ENCODE results near the gene TTC36. TPM values are rescaled to one million over a fixed set of nuclear protein-coding genes. Genes with fewer than 3 reads are reported as not detected.
"Not testable (repeated sequence)": the region's sequence is repeated elsewhere in the genome, so short reads cannot be mapped to it uniquely, and the experiment has no call there.

Gene TTC36, protein sequence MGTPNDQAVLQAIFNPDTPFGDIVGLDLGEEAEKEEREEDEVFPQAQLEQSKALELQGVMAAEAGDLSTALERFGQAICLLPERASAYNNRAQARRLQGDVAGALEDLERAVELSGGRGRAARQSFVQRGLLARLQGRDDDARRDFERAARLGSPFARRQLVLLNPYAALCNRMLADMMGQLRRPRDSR
- 10 to 100 TPM in 1 of 3 donors, 1 to 10 TPM in 2; 1.0 to 12.6 (median 2.8) TPM for polyA plus RNA-seq

DNA sequence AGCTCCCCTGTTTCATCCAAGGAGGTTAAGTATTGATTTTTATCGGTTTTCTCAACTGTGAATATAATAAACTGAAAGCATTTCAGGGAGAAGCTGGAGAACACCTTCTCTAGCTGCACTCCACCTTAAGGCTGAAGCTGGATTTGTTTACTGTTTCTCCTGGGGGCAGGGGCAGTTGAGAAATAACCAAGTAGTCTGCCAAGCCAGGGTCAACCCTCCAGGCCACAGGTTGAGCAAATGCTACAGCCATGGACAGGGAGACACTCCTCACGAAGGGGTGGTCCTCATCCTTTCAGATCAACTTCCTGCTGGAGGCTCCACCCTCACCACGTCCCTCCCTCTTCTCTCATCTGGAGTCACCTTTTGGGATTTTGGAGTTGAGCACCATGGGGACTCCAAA is at the start of gene TTC36:
TSS of gene TTC36 (plus strand) at position 366 of the 400 bp plus-strand sequence. CDS start at position 387, 21 bp downstream.
- 48 to 53% (median 53%) methylated on average over 3 of the region's 3 CpGs for WGBS, 3 donors
- H3K27ac ChIP-seq (ENCODE audit: low read depth, low read length), result no peak within 1 kb of the TSS

DNA sequence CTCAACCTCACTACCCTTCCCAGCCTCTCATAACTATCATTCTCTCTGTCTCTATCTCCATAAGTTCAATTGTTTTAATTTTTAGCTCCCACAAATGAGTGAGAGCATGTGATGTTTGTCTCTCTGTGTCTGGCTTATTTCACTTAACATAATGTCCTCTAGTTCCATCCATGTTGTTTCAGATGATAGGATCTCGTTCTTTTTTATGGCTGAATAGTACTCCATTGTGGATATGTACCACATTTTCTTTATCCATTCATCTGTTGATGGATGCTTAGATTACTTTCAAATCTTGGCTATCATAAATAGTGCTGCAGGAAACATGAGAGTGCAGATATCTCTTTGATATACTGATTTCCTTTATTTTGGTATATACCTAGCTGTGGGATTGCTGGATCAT is 46.0 kb upstream of the TTC36 start:
- H3K27ac ChIP-seq (ENCODE audit: low read depth, low read length), result not testable (repeated sequence)
- WGBS, 3 donors, result 98 to 100% (median 99%) methylated on average over 1 of the region's 1 CpG

DNA sequence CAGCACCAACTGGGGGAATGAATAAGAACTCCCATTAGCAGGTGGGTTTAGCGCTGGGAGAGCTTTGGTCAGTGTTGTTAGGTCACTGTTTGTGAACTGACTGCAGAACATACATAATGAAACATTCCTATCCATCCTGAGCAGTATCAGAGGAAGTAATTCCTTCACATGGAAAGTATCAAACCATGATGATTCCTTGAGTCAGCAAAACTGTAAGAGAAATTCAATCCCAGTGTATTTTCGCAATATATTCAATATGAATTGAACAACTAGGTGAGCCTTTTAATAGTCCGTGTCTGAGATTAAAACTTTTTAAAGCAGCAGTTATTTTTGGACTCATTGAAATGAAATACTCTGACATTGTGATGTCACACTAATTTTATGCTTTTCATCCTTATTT is 42.9 kb upstream of the TTC36 start:
- WGBS, 3 donors, result 93 to 96% (median 94%) methylated on average over 3 of the region's 3 CpGs
- no peak overlapping the region for H3K27ac ChIP-seq (ENCODE audit: low read depth, low read length)

DNA sequence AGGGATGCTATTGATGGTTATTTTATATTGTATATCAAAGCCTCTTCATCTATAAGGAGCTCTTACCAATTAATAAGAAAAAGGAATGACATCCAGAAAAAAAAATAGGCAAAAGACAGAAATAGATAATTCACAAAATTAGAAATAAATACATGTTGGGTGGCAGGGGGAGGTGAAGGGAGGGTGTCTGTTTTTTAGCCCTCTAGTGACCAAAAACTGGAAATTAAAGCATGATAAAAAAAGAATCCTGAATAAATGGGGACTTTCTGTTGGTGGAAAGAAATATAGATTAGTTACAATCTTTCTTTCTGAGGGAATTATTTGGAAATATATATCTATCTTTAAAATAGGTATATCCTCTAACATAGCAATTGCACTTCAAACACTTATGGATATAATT is 42.0 kb upstream of the TTC36 start:
- no peak overlapping the region for H3K27ac ChIP-seq (ENCODE audit: low read depth, low read length)

DNA sequence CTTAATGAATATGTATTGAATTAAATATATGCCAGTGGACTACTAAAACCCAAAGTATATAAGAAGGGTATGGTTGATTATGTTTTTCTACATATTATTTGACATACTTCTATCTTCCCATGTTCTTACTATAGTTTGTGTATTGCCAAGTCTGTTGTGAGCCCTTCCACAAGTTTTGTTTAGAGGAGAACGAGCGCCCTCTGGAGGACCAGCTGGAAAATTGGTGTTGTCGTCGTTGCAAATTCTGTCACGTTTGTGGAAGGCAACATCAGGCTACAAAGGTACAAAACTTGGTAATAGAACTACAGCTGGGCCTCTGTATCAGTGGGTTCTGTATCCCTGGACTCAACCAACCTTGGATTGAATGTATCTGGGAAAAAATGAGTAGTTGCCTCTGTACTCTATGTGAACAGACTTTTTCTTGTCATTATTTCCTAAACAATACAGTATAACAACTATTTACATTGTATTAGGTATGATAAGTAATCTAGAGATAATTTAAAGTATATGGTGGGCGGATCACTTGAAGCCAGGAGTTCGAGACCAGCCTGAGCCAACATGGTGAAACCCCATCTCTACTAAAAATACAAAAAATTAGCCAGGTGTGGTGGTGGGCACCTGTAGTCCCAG is 38.7 kb upstream of the TTC36 start:
- H3K27ac ChIP-seq (ENCODE audit: low read depth, low read length), result no peak overlapping the region

DNA sequence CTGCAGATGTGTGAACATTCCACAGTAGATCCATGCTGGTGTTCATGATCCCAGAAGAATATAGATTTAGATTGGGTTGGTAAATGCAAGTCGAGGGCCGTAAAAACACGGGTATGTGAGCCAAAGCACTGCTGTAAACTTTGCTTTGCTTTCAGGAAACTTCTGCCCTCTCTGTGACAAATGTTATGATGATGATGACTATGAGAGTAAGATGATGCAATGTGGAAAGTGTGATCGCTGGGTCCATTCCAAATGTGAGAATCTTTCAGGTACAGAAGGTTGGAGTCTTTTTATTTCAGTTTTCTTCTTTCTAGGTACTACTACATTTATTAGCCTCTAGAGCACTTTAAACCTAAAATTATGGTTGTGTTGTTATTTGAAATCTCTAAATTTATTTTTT is 36.2 kb upstream of the TTC36 start:
- no peak overlapping the region for H3K27ac ChIP-seq (ENCODE audit: low read depth, low read length)
- WGBS, 3 donors, result 84 to 91% (median 84%) methylated on average over 4 of the region's 4 CpGs

More for the DNA sequence above, 38.7 kb upstream of the TTC36 start:
- WGBS, 3 donors, result 23 to 29% (median 28%) methylated on average over 7 of the region's 7 CpGs

DNA sequence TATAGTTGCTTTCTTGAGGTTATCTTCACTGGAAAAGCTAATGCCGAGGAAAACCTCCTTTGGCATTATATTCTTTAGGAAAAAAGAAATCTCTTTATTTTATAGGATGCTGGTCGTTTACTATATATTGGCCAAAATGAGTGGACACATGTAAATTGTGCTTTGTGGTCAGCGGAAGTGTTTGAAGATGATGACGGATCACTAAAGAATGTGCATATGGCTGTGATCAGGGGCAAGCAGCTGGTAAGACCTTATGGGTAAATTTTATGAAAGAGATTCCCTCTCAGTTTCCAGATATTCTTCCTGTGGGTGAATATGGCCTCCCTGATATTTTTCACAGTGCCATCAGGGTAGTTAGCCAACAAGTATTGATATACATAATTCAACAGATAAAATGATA is 29.4 kb upstream of the TTC36 start:
- 89 to 95% (median 90%) methylated on average over 4 of the region's 4 CpGs for WGBS, 3 donors

DNA sequence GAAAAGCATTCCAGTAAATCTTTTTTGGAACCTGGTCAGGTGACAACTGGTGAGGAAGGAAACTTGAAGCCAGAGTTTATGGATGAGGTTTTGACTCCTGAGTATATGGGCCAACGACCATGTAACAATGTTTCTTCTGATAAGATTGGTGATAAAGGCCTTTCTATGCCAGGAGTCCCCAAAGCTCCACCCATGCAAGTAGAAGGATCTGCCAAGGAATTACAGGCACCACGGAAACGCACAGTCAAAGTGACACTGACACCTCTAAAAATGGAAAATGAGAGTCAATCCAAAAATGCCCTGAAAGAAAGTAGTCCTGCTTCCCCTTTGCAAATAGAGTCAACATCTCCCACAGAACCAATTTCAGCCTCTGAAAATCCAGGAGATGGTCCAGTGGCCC is 24.1 kb upstream of the TTC36 start:
- H3K27ac ChIP-seq (ENCODE audit: low read depth, low read length), result no peak overlapping the region
- WGBS, 3 donors, result 47 to 72% (median 69%) methylated on average over 3 of the region's 3 CpGs

More for the DNA sequence above, 29.4 kb upstream of the TTC36 start:
- no peak overlapping the region for H3K27ac ChIP-seq (ENCODE audit: low read depth, low read length)

DNA sequence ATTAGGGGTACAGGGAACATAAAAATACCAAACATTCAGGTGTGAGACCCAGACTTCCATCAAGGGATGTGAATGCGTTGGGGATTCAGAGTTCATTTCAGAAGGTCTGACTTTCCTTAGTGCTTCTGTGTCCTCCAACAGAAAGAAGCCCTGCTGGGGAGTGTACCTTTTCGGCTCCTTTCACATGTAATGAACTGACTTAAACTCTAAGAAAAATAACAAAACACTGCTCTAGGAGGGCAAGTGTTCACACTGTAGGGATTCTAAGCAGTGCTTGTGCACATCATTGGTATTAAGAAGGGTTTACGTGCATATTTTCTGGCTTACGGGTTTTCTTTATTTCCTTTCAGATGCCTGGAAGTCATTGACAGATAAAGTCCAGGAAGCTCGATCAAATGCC is 15.7 kb upstream of the TTC36 start:
- 88 to 93% (median 88%) methylated on average over 5 of the region's 5 CpGs for WGBS, 3 donors
- no peak overlapping the region for H3K27ac ChIP-seq (ENCODE audit: low read depth, low read length)

DNA sequence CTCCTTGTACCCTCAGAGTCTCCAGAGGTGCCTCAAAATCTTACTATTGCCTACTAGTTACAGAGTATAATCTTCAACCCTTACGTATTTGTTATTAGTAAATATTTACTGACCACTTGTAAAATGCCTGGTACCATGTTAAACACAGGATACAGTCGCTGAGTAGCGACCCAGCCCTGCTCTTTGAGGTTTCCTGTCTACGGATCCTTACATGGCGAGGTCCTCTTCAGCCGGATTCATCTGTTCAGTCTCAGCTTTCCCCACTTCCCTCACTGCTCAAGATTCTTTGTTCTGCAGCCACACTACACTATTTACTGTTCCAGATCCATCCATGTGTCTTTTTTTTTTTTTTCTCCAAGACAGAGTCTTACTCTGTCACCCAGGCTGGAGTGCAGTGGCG is 13.2 kb upstream of the TTC36 start:
- H3K27ac ChIP-seq (ENCODE audit: low read depth, low read length), result no peak overlapping the region
- WGBS, 3 donors, result 55 to 81% (median 58%) methylated on average over 7 of the region's 7 CpGs

DNA sequence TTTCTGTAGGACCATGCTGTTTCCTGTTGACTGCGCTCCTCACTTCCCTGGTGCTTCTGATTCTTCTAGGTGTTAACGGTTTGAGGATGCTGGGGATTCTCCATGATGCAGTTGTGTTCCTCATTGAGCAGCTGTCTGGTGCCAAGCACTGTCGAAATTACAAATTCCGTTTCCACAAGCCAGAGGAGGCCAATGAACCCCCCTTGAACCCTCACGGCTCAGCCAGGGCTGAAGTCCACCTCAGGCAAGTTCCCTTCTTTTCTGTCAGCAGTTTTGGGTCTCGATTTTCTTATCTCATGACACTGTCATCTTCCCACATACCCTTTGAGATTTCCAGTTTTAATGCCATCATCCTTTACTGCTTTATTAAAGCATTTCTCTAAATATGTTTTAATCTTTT is 7.7 kb upstream of the TTC36 start:
- WGBS, 3 donors, result 78 to 84% (median 79%) methylated on average over 6 of the region's 6 CpGs

DNA sequence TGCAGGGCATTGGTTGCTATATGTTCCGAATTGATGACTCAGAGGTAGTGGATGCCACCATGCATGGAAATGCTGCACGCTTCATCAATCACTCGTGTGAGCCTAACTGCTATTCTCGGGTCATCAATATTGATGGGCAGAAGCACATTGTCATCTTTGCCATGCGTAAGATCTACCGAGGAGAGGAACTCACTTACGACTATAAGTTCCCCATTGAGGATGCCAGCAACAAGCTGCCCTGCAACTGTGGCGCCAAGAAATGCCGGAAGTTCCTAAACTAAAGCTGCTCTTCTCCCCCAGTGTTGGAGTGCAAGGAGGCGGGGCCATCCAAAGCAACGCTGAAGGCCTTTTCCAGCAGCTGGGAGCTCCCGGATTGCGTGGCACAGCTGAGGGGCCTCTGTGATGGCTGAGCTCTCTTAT is 5.4 kb upstream of the TTC36 start:
- H3K27ac ChIP-seq (ENCODE audit: low read depth, low read length), result no peak overlapping the region
- 62 to 77% (median 62%) methylated on average over 13 of the region's 13 CpGs for WGBS, 3 donors

More for the DNA sequence above, 7.7 kb upstream of the TTC36 start:
- no peak overlapping the region for H3K27ac ChIP-seq (ENCODE audit: low read depth, low read length)

DNA sequence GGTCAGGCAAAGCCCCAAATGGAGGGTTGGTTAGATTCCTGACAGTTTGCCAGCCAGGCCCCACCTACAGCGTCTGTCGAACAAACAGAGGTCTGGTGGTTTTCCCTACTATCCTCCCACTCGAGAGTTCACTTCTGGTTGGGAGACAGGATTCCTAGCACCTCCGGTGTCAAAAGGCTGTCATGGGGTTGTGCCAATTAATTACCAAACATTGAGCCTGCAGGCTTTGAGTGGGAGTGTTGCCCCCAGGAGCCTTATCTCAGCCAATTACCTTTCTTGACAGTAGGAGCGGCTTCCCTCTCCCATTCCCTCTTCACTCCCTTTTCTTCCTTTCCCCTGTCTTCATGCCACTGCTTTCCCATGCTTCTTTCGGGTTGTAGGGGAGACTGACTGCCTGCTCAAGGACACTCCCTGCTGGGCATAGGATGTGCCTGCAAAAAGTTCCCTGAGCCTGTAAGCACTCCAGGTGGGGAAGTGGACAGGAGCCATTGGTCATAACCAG is 4.7 kb upstream of the TTC36 start:
- WGBS, 3 donors, result 41 to 47% (median 45%) methylated on average over 6 of the region's 6 CpGs
- no peak overlapping the region for H3K27ac ChIP-seq (ENCODE audit: low read depth, low read length)

DNA sequence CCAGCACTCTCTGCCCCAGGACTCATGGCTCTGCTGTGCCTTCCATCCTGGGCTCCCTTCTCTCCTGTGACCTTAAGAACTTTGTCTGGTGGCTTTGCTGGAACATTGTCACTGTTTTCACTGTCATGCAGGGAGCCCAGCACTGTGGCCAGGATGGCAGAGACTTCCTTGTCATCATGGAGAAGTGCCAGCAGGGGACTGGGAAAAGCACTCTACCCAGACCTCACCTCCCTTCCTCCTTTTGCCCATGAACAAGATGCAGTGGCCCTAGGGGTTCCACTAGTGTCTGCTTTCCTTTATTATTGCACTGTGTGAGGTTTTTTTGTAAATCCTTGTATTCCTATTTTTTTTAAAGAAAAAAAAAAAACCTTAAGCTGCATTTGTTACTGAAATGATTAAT is 2.9 kb upstream of the TTC36 start:
- H3K27ac ChIP-seq (ENCODE audit: low read depth, low read length), result no peak overlapping the region

DNA sequence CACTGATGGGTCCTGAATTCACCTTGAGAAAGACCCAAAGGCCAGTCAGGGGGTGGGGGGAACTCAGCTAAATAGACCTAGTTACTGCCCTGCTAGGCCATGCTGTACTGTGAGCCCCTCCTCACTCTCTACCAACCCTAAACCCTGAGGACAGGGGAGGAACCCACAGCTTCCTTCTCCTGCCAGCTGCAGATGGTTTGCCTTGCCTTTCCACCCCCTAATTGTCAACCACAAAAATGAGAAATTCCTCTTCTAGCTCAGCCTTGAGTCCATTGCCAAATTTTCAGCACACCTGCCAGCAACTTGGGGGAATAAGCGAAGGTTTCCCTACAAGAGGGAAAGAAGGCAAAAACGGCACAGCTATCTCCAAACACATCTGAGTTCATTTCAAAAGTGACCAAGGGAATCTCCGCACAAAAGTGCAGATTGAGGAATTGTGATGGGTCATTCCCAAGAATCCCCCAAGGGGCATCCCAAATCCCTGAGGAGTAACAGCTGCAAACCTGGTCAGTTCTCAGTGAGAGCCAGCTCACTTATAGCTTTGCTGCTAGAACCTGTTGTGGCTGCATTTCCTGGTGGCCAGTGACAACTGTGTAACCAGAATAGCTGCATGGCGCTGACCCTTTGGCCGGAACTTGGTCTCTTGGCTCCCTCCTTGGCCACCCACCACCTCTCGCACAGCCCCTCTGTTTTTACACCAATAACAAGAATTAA is 2.4 kb upstream of the TTC36 start:
- no peak overlapping the region for H3K27ac ChIP-seq (ENCODE audit: low read depth, low read length)
- WGBS, 3 donors, result 71 to 90% (median 72%) methylated on average over 6 of the region's 6 CpGs

DNA sequence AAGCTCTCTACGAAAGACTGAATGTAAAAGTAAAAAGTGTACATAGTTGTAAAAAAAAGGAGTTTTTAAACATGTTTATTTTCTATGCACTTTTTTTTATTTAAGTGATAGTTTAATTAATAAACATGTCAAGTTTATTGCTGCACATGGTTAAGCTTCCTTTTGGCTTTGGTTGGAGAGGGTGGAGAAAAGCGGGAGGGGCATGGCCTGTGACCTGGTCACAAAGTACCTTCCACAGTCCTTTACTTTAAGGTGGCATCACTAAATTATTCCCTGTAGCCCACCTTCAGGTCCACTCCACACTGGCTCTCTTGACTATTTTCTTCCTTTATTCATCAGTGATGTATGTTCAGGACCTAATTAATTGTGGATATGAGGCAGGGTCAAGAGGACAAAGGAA is 586 bp upstream of the TTC36 start:
- 82 to 86% (median 84%) methylated on average over 2 of the region's 2 CpGs for WGBS, 3 donors
- no peak overlapping the region for H3K27ac ChIP-seq (ENCODE audit: low read depth, low read length)

DNA sequence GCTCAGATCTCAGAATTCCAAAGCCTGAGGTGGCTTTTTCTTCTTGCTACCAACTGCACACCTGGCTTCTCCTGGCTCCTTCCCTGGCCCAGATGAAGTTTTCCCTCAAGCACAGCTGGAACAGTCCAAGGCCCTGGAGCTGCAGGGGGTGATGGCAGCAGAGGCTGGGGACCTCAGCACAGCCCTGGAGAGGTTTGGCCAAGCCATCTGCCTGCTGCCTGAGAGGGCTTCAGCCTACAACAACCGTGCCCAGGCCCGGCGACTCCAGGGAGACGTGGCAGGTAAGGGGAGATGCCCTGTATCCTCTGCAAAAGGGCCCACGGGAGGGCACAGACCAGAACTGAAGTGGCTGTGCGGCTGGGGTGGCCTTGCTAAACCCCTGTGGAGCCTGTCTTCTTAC is 1.2 kb downstream of the TTC36 start:
- no peak overlapping the region for H3K27ac ChIP-seq (ENCODE audit: low read depth, low read length)
- 79 to 91% (median 89%) methylated on average over 6 of the region's 6 CpGs for WGBS, 3 donors

DNA sequence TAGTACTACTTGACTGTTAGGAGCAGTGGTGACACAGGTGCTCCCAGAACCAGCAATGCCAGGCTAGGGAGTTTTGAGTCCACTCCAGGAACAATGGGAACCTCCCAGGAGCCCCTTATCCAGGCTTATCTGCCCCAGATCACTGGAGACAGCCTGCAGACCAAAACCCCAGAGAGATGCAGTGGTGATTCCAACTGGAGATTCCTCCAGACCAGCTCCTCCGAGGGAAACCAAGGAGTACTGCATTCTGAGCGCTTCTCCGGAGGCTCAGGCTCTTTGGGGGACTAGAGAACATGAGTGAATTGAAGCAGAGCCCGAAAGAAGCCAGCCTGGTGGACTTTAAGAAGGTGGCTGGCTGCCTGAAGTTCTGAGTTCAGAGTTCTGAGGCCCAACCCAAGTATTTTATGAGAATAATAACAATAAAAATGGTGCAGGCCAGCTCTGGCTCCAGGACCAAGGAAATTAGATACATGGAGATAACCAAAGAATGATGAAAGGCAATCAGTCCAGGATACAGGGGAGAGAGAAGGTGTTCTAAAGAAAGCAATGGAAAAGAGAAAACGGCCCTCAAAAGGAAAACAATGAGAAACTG is 2.4 kb downstream of the TTC36 start:
- WGBS, 3 donors, result 58 to 80% (median 76%) methylated on average over 5 of the region's 5 CpGs

DNA sequence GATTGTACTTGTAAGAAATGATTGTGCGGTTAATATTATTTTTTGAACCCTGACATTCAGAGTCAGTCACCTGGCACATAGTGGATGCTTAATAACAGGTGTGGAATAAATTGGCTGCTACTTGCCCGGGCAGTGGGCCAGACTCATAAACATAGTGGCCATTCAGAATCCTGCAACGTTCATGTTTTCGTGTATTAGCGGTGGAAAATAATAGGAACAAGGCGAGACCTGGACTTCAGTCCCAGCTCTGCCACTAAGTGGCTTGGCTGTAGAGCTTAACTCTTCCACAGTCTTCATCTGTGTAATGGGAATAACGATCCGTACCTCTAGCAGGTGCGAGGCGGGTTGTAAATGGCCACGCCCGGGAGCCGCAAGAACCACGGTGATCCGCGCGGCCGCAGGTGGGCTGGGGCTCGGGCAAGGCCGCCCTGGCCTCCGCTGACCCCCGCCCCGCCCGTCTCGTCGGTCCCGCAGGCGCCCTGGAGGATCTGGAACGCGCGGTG is 3.0 kb downstream of the TTC36 start:
- WGBS, 3 donors, result 2 to 5% (median 3%) methylated on average over 23 to 31 of the region's 31 CpGs
- H3K27ac ChIP-seq (ENCODE audit: low read depth, low read length), result no peak overlapping the region

More for the DNA sequence above, 2.4 kb downstream of the TTC36 start:
- H3K27ac ChIP-seq (ENCODE audit: low read depth, low read length), result no peak overlapping the region

All from adipose tissue (tissue), 3 donors.